Esophagus muscularis mucosa (tissue), 4 donors: ENCODE results near the gene ZNF136. TPM values are rescaled to one million over a fixed set of nuclear protein-coding genes. Genes with fewer than 3 reads are reported as not detected.

Experiments used
- DNase-seq: peaks from one replicate; pipeline ENCODE4 v3.0.0-alpha.2; 2017; ENCODE audit errors: extremely low spot score
- H3K27ac ChIP-seq, 4 donors: fragments of 200-600 bp; sonication (generic); replicated peaks in 1 of 4; 1 replicate in 3 of 4; 2 replicates in 1 of 4; pipeline ENCODE4 v1.5.1; 2016 to 2019; ENCODE audit warnings: mild to moderate bottlenecking in 1 of 4
- H3K27me3 ChIP-seq, 4 donors: fragments of 200-600 bp; sonication (generic); one replicate each; pipeline versions ENCODE4 v1.5.1 to v1.6.0; 2016 to 2019
- H3K36me3 ChIP-seq, 4 donors: fragments of 200-600 bp; sonication (generic); one replicate each; pipeline ENCODE4 v1.5.1; 2016 to 2019
- H3K4me1 ChIP-seq, 4 donors: fragments of 200-600 bp; sonication (generic); one replicate each; pipeline ENCODE4 v1.5.1; 2016 to 2019
- H3K4me3 ChIP-seq, 4 donors: fragments of 200-600 bp; sonication (generic); 1 replicate in 2 of 4; 2 replicates in 2 of 4; pipeline ENCODE4 v1.5.1; 2016 to 2019; ENCODE audit warnings: mild to moderate bottlenecking in 4 of 4, moderate library complexity in 1 of 4
- H3K9me3 ChIP-seq, 4 donors: fragments of 200-600 bp; sonication (generic); 1 replicate in 3 of 4; 2 replicates in 1 of 4; pipeline ENCODE4 v1.5.1; 2016 to 2019
- EP300 ChIP-seq: sonication (generic); formaldehyde crosslinking; IDR thresholded peaks from one replicate; pipeline ENCODE4 v1.6.1; 2017; ENCODE audit warnings: antibody characterized with exemption
- POLR2A ChIP-seq: fragments of 450-650 bp; IDR thresholded peaks from one replicate; pipeline ENCODE4 v1.6.1; 2017; ENCODE audit warnings: antibody characterized with exemption, moderate library complexity, mild to moderate bottlenecking, low read depth
- POLR2AphosphoS5 ChIP-seq, 2 donors: sonication (generic); formaldehyde crosslinking; IDR thresholded peaks; one replicate each; pipeline ENCODE4 v1.6.1; 2017; ENCODE audit warnings: antibody characterized with exemption in 2 of 2
- WGBS: methylation state at CpG from one replicate; pipeline ENCODE4 v1.1.5; 2018; 5-methylcytosine and 5-hydroxymethylcytosine counted together
- intact Hi-C: fragments of 100-400 bp; cut with DNase I; formaldehyde crosslinking; loops from one replicate; pipeline ENCODE4 v1.15.1; 2023
- total RNA-seq, 4 donors: library from RNA; depleted of rRNA; stranded (reverse); fragments of >200 nt; gene quantifications; one replicate each; pipeline versions ENCODE4 v1.1.0 to v1.2.1, GENCODE V29; 2016
- TF ChIP-seq, protein P1 (sequence below), 3 experiments: fragments of 200-600 bp in 2 of 3; fragments of 450-650 bp in 1 of 3; sonication (generic) in 2 of 3; IDR thresholded peaks; one replicate each; pipeline ENCODE4 v1.5.1; 2017 to 2019; ENCODE audit warnings: antibody characterized with exemption in 3 of 3, mild to moderate bottlenecking in 2 of 3, moderate library complexity in 1 of 3

Gene ZNF136
- total RNA-seq, 4 donors from 2014 or later = 6.6 to 8.9 (median 7.5) TPM

DNA sequence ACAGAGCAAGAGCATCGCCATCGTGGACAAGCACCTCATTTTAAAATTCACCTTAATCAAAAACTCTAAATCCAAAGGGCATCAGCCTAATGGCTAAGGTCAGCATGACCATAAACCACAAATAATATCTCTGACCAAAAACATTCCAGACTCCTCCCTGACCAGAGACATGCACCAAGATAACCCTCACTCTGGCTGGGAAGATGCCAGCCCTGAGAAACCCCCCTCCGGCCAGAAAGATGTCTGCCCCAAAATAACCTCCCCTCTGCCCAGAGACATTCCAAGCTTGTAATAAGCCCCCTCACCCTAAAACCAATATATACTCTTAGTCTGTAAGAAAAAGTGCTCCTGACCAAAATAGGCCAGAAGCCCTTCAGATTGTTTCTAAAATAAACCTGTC lies 70.1 kb downstream of the ZNF136 start:
- H3K4me1 ChIP-seq = no peaks in the 10 kb centered on the region

DNA sequence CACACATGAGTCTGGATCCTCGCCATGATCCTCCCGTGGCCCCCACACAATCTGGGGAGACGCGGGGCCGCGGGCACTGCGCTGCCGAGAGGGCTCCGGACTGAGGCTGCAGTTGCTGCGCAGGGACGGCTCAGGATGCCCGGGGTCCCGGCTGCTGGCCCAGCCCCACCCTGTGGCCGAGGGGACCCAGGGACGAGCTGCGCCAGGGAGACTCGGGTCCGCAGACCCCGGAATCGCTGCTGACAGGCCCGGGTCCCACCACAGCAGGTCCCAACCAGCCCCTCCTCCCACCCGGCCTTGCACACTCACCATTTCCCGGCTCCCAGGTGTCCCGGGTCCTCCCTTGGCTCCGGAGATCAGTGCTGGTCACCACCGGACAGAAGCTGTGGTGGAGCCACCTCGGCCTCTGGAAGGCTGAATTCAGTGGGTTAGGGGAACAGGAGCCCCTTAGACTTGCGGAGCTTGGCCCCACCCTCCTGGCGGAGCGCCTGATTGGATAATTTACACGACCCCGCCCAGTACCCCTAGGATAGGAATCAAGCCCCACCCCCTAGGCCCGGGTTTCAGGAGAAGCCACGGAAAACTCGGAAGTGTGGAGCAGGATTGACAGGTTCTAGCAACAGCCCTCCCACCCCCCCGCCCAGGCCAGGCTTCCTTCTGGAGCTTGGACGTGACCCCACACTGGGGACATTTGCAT lies 74.4 kb downstream of the ZNF136 start:
- H3K27me3 ChIP-seq = no peaks in the 10 kb centered on the region
- H3K4me1 ChIP-seq = no peaks in the 10 kb centered on the region
- peaks cover 9 to 62% (median 22%) of the 10 kb centered on the region in 4 donors for H3K36me3 ChIP-seq
- H3K27ac ChIP-seq = no peak overlapping the region
- WGBS = 96% methylated on average over 22 of the region's 37 CpGs
- intact Hi-C loops = no loop called here
- H3K9me3 ChIP-seq = no peaks in the 10 kb centered on the region
- H3K4me3 ChIP-seq = no peak overlapping the region
- TF ChIP-seq, protein P1, sequence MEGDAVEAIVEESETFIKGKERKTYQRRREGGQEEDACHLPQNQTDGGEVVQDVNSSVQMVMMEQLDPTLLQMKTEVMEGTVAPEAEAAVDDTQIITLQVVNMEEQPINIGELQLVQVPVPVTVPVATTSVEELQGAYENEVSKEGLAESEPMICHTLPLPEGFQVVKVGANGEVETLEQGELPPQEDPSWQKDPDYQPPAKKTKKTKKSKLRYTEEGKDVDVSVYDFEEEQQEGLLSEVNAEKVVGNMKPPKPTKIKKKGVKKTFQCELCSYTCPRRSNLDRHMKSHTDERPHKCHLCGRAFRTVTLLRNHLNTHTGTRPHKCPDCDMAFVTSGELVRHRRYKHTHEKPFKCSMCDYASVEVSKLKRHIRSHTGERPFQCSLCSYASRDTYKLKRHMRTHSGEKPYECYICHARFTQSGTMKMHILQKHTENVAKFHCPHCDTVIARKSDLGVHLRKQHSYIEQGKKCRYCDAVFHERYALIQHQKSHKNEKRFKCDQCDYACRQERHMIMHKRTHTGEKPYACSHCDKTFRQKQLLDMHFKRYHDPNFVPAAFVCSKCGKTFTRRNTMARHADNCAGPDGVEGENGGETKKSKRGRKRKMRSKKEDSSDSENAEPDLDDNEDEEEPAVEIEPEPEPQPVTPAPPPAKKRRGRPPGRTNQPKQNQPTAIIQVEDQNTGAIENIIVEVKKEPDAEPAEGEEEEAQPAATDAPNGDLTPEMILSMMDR (IDR thresholded peaks at IDR 0.05) = no peak
- TF ChIP-seq EP300 (no peak), POLR2A (no peak), POLR2AphosphoS5 (IDR thresholded peaks at IDR 0.05) (no peak)
- DNase-seq = no peak

More for the DNA sequence above, 70.1 kb downstream of the ZNF136 start:
- Histone ChIP-seq H3K4me3 (no peak overlapping the region), H3K9me3 (no peaks in the 10 kb centered on the region), H3K36me3 (peaks cover 9 to 51% (median 23%) of the 10 kb centered on the region in 4 donors), H3K27me3 (no peaks in the 10 kb centered on the region), H3K27ac (no peak overlapping the region)
- TF ChIP-seq POLR2AphosphoS5 (IDR thresholded peaks at IDR 0.05) = no peak
- TF ChIP-seq, protein P1 (IDR thresholded peaks at IDR 0.05) = no peak
- DNase-seq = no peak
- intact Hi-C loops = no loop called here
- WGBS = 94% methylated on average over 3 of the region's 3 CpGs

Other genes with a start within 250 kb of the ZNF136 start
- gene ZNF700, start 238.0 kb upstream of the ZNF136 start, total RNA-seq = 10 to 100 TPM in 2 of 4 donors, 1 to 10 TPM in 2; 7.6 to 12.0 (median 9.5) TPM
- gene ZNF763, start 198.1 kb upstream of the ZNF136 start, total RNA-seq = 1 to 10 TPM; 3.3 to 7.5 (median 4.8) TPM
- 1 to 10 TPM; 3.0 to 5.4 (median 4.4) TPM for gene ZNF433, start 127.4 kb upstream of the ZNF136 start, total RNA-seq
- 1 to 10 TPM in 1 of 4 donors, under 1 TPM in 3; 0.17 to 1.5 (median 0.43) TPM for gene ZNF878, start 110.1 kb upstream of the ZNF136 start, total RNA-seq
- gene ZNF844, start 98.4 kb upstream of the ZNF136 start, total RNA-seq = 10 to 100 TPM in 1 of 4 donors, 1 to 10 TPM in 3; 6.5 to 10.1 (median 8.3) TPM
- gene ZNF20, start 22.7 kb upstream of the ZNF136 start, total RNA-seq = 1 to 10 TPM; 1.3 to 5.8 (median 3.1) TPM
- 1 to 10 TPM; 4.5 to 8.7 (median 7.8) TPM for gene ZNF625, start 6.4 kb upstream of the ZNF136 start, total RNA-seq
- 1 to 10 TPM; 8.8 to 9.7 (median 9.4) TPM for gene ZNF44, start 131.8 kb downstream of the ZNF136 start, total RNA-seq
- gene ZNF563, start 170.5 kb downstream of the ZNF136 start, total RNA-seq = 1 to 10 TPM; 2.3 to 3.4 (median 2.9) TPM
- gene ZNF442, start 202.6 kb downstream of the ZNF136 start, total RNA-seq = 1 to 10 TPM; 3.3 to 4.6 (median 3.6) TPM
- gene ZNF799, start 238.2 kb downstream of the ZNF136 start, total RNA-seq = 1 to 10 TPM; 3.3 to 6.6 (median 3.4) TPM